ENCODE measurements around the gene FFAR1.

Gene FFAR1, protein sequence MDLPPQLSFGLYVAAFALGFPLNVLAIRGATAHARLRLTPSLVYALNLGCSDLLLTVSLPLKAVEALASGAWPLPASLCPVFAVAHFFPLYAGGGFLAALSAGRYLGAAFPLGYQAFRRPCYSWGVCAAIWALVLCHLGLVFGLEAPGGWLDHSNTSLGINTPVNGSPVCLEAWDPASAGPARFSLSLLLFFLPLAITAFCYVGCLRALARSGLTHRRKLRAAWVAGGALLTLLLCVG (N-terminal part only)

DNA sequence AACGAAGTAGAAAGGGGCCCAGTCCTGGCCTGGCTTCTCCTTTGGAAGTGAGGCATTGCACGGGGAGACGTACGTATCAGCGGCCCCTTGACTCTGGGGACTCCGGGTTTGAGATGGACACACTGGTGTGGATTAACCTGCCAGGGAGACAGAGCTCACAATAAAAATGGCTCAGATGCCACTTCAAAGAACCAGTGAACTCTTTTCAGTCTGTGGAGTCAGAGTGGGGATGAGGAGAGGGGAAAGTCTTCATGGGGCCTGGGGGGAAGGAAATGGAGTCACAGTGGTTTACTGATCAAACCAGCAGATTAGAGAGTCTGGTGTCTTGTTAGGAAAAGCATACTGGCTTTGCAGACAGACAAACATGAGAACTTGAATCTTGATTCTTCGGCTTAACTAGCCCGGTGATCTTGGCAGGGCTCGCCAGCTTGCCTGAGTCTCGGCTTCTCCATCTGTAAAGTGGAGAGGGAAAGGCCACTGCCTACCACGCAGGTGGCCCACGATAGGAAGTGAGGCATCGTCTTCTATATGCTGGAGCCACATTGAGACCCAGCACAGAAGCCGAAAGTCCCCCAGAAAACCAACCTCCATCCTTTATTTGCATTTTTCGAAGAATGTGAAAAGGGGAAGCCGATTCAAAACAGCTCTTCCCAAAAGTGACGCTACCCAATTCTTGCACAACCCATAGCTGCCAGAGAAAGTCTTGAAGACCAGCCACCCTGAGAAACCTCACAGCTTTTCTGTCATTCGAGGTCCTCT lies at the start of gene FFAR1:
FFAR1 (plus strand) TSS at position 732 of the 759 bp plus-strand sequence. CDS start 3,650 bp downstream, outside the sequence.
- no peak for DNase-seq (ENCODE audit: low read depth, low spot score)

DNA sequence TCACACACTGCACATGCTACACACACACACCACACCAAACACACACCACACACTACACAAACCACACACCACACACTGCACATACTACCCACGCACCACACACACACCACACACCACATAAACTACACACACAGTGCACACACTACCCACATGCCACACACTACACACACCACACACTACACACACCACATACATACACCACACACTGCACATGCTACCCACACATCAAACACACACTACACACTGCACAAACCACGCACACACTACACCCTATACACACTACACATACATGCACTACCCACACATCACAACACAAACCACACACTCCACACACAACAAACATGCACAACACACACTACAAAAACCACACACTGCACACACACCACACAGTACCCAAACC lies 49.8 kb upstream of the FFAR1 start:
- no peak for DNase-seq (ENCODE audit: low read depth, low spot score)

DNA sequence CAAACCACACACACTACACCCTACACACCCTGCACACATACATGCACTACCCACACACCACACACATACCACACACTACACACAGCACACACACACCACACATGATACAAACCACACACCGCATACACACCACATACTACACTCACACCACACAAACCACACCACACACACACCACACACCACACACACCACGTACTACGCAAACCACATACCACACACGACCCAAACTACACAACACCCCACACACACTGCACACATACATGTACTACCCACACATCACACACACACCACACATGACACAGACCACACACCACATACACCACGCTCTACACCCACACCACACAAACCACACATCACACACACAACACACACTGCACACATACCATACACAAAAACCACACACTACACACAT lies 49.1 kb upstream of the FFAR1 start:
- DNase-seq (ENCODE audit: low read depth, low spot score) = no peak

DNA sequence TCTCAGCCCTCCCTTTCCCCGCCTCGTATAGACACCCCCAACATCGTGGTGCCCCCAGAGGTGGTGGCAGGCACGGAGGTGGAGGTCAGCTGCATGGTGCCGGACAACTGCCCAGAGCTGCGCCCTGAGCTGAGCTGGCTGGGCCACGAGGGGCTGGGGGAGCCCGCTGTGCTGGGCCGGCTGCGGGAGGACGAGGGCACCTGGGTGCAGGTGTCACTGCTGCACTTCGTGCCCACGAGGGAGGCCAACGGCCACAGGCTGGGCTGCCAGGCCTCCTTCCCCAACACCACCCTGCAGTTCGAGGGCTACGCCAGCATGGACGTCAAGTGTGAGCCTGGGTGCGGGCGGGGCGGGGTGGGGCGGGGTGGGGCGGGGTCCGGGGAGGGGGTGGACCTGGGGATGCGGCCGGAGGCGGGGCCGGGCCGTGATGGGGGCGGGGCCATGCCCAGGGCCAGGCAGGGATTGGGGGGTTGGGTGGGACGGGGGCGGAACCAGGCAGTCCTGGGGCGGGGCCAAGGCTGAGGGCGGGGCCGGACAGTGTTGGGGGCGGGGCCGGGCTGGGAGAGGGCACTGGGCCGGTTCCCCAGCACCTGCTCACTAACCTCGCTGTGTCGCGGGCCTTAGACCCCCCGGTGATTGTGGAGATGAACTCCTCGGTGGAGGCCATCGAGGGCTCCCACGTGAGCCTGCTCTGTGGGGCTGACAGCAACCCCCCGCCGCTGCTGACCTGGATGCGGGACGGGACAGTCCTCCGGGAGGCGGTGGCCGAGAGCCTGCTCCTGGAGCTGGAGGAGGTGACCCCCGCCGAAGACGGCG lies 48.0 kb upstream of the FFAR1 start:
- no peak for DNase-seq (ENCODE audit: low read depth, low spot score)

DNA sequence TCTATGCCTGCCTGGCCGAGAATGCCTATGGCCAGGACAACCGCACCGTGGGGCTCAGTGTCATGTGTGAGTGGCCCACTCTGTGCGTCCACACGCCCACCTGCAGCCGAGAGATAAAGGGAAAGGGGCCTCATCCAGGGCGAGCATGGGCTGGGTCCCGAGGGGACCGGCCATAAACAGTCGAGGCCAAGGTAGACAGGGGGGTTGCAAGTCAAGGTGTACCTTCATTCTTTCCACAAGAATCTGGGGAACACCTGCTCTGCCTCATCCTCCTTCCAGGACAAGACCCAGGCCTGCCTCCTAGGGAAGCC lies 47.4 kb upstream of the FFAR1 start:
- no peak for DNase-seq (ENCODE audit: low read depth, low spot score)

DNA sequence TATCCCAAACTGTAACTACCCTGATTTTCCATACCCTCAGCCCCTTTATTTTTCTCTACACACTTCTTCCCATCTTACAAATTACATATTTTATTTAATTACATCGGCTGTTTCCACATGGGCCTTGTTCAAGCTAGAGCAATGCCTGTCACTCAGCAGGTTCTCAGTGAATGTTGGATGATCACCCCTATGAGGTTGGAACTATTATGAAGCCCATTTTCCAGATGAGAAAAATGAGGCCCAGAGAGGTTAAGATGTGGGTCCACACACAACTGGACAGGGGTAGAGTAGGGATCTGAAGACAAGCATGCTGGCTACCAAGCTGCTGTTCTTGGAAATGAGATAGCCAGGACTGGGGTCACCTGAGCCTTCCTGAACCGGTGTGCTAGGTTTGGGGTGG lies 45.7 kb upstream of the FFAR1 start:
- DNase-seq (ENCODE audit: low read depth, low spot score) = no peak

DNA sequence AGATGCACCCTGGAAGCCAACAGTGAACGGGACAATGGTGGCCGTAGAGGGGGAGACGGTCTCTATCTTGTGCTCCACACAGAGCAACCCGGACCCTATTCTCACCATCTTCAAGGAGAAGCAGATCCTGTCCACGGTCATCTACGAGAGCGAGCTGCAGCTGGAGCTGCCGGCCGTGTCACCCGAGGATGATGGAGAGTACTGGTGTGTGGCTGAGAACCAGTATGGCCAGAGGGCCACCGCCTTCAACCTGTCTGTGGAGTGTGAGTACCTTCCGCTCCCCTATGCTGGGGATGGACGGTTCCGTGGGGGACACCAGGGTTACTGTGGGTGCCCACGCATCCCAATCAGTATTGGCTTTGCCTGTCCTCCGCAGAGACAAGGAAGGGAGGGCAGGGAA lies 45.3 kb upstream of the FFAR1 start:
- no peak for DNase-seq (ENCODE audit: low read depth, low spot score)

DNA sequence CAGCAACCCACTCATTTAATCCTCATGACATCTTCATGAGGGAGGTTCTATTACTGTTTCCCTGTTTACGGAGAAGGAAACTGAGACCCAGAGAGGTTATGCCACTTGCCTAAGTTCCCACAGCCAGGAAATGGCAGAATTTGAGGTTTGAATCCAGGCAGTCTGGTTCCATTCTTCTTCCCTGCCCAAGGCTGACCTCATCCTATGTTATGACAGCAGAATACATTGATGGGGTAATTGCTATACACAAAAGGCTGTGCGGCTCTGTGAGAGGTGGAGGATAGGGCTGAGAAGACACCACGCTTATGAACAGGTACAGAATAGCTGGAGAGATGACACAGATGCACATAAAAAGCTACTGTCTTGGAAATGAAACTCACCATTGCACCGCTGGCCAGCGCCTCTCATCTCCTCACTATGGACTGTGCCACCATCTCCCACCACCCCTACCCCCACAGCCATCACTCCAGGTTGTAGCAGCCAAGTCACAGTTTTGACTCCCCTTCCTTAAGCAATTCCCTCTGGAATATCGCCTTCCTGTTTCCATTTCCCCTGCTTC lies 44.3 kb upstream of the FFAR1 start:
- no peak for DNase-seq (ENCODE audit: low read depth, low spot score)

DNA sequence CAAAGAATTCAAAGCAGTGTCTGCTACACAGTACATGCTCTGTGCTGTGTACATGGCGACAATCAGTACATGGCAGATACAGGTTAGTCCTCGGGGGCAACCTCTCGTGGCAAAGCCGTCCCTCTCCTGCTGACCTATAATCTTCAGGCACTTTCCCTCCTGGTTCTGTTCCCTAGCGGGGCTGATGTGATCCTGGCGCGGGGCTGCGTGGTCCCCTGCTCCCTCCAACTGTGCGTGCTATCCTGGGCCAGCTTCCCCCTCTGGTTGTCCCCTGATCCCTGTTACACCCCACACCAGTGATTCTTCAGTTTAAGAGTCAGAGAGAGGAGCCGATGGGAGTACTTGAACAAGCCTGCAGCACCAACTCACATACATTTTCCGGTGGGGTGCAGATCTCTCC lies 43.7 kb upstream of the FFAR1 start:
- DNase-seq (ENCODE audit: low read depth, low spot score) = no peak

DNA sequence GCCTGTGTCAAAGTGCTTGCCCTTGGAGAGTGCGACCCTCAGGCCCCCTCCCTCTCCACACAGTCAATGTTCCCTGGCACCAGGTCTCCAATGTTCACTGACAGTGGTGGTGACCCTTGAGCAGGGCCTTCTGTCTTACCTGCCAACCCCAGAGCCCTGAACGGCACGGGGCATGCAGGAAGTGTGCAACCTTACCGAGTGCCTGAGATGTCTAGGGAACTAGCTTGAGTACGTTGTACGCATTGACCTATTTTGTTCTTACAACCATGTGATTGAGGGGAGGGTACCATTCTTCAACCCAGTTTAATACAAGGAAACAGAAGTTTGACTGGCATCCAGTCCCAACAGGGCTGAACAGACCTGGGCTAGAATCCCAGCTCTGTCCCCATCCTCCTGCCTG lies 42.5 kb upstream of the FFAR1 start:
- no peak for DNase-seq (ENCODE audit: low read depth, low spot score)

DNA sequence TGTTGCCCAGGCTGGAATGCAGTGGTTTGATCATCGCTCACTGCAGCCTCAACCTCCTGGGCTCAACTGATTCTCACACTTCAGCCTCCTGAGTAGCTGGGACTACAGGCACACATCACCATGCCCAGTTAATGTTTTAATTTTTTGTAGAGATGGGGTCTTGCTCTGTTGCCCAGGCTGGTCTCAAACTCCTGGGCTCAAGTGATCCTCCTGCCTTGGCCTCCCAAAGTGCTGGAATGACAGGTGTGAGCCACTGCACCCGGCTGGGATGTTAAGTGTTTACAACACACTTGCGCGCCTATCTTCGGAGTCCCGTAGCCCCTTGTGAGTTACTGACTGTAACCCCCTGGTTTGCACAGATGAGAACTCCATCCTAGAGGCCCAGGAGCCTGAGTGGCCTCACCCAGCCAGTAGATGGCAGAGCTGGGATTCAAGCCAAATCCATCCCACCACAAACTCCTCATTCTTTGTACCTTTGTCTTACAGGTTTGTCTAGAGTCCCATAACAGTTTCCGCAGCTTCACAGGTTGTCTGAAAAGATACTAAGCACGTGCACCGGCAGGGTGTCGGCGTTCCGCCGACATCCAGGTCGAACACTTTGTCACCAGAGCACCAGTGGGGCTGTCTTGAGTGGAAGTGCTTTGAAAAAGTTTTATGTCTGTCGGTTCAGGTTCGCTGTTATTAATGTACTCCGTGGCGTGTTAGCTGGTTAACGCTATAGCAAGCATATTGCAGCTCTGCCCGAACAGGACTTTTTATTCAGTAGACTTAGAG lies 41.0 kb upstream of the FFAR1 start:
- peak; percentile 50 for DNase-seq (ENCODE audit: low read depth, low spot score)

DNA sequence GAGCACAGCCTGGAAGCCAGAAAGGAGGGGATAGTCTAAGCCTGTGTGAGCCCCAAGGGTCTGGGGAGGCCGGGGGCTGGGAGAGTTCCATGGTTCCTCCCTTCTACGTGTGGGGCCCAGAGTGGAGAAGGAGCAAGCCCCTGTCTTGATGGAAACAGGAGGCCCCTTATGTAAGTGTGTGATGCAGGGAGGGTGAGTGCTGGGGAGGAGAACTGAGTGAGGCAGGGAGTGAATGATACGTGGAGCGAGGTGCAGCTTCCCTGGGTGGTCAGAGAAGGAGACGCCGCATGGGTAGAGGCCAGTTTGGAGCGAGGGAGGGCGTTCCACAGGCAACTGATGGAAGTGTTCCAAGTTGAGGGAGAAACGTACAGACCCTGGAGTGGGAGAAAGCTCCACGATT lies 39.8 kb upstream of the FFAR1 start:
- DNase-seq (ENCODE audit: low read depth, low spot score) = no peak

DNA sequence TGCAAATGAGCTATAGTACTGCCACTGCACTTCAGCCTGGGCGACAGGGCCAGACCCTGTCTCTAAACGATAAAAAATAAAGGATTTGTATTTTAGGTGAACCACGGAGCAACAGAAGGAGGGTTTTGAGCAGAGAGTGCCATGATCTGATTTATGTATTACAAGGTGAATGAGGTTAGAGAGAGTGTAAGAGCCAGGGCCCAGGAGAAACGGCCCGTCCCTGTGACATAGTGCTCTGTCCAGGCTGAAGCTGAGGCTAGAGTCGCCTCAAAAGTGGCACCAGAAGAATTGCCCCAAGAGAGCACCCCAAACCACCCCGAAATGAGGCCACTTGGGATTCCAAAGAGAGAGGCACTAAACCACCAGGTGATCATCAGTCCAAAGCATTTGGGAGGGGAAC lies 38.8 kb upstream of the FFAR1 start:
- DNase-seq (ENCODE audit: low read depth, low spot score) = no peak

DNA sequence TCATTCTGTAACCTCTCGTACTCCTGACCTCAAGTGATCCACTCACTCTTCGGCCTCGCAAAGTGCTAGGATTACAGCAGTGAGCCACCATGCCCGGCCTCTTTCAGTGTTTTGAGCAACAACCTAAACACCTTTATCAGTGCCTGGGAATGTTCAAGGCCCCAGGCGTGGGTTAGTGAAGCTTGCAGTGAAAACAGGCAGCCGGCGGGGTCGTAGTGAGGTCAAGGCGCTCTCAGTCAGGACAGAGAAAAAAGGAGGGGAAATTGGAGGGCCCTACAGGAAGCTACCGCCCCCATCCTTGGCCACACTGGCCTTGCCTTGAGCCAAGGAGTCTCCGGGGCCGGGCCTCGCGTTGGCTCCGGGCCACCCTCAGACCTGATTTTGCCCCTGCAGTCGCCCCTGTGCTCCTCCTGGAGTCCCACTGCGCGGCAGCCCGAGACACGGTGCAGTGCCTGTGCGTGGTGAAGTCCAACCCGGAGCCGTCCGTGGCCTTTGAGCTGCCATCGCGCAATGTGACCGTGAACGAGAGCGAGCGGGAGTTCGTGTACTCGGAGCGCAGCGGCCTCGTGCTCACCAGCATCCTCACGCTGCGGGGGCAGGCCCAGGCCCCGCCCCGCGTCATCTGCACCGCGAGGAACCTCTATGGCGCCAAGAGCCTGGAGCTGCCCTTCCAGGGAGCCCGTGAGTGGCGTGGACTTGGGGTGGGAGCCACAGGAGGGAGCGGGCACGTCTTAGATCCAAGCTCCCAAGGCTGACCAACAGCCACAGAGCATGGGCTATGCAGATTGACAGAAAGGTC lies 38.0 kb upstream of the FFAR1 start:
- no peak for DNase-seq (ENCODE audit: low read depth, low spot score)

DNA sequence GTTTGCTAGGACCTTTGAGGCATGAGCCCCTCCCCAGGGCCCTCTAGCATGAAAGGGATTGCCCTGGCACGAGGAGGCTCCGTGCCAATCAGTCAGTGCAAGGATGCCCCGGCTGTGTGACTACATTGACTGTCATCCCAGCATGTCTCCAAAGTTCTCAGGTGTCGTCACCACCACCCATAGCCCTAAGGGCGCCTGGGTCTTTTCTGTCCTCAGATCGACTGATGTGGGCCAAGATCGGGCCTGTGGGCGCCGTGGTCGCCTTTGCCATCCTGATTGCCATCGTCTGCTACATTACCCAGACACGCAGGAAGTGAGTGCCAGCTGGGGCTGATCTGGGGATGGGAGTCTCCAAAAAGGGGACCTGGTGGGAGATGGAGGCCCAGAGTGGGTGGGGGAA lies 37.4 kb upstream of the FFAR1 start:
- DNase-seq (ENCODE audit: low read depth, low spot score) = no peak

DNA sequence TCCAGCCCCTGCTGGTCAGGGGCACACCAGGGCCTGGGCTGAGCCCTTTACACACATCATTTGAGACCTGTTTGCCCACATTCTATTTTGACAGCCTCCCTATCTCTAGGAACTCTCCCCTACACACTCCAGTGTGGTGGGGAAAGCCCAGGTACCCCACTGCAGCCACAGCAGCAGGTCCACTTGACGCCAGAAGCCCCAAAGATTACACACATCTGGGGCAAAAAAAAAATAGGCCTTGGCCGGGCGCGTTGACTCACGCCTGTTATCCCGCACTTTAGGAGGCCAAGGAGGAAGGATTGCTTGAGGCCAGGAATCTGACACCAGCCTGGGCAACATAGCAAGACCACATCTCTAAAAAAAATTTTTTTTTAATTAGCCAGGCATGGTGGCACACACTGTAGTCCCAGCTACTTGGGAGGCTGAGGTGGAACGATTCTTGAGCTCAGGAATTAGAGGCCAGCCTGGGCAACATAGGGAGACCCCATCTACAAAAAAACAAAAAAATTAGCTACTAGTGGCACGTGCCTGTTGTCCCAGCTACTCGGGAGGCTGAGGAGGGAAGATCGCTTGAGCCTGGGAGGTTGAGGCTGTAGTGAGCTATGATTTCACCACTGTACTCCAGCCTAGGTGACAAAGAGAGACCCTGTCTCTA lies 36.8 kb upstream of the FFAR1 start:
- DNase-seq (ENCODE audit: low read depth, low spot score) = no peak

DNA sequence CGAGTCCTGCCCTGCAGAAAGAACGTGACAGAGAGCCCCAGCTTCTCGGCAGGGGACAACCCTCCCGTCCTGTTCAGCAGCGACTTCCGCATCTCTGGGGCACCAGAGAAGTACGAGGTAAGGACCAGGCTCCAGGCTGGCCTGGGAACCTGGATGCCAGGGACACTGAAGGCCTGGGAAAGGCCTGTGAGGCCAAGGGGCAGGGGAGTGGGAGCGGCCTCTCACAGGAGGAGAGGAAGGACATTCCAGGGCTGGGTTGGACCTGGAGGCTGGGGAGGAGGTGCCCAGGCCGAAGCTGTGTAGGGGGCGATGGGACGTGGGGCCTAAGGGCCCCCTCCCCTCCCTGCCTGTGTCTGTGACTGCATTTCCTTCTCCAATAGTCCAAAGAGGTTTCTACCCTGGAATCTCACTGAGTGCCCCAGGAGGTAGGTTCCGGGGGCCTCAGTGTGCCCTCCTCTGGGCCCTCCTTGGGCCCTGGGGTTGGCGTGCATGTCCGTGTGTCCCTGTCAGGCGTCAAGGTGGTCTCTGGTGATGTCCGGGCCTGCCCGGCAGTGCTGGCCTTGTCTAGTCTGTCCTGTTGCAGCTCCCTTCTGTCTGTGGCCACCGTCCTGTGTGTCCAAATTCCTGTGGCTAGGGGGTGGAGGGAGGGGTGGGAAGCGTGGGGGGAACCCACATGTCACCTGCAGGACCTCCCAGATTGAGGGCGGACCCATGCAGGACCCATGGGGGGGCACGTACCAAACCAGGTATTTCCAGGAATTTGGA lies 35.6 kb upstream of the FFAR1 start:
- no peak for DNase-seq (ENCODE audit: low read depth, low spot score)

DNA sequence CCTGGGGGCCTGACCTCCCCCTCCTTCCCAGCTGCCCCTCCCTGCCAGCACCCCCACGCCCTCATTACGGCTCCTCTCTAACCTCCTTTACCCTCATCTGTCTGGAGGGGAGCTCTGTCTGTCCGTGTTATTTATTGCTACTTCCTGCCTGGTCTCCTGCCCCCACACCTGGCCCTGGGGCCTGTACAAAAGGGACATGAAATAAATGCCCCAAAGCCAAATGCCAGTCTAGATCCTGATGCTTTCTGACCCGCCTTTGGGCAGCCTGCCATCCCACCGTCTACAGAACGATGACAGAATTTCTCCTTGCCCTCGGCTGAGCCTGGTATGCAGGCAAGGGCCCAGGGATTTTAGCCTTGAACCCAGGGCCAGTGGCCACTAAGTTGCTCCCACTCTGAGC lies 34.1 kb upstream of the FFAR1 start:
- no peak for DNase-seq (ENCODE audit: low read depth, low spot score)

DNA sequence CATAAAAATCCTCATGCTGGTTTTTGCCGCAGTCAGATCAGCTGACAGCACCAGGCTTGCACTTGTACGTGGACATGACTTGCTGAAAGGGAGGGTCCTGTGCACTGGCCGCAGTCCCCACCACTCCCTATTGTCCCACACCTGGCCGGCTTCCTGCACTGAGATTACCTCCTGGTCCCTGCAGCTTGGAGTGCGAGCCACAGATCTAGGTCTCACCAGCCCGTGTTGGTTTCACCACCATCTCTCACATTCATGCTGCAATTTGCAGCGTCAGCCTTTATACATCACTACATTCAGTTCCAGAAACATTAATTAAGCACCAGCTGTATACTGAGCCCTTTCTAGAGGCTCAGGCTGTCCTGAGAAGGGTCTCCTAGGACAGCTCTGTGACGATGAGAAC lies 33.7 kb upstream of the FFAR1 start:
- DNase-seq (ENCODE audit: low read depth, low spot score) = no peak
